Daoy (cell line): ENCODE measurements around the gene STX1B. TPM values are rescaled to one million over a fixed set of nuclear protein-coding genes. Genes with fewer than 3 reads are reported as not detected.
A peak's percentile ranks its signal among the peaks of the same experiment; 100 is the strongest.

Experiments used
- DNase-seq: peaks from one replicate; pipeline ENCODE4 v3.0.0-alpha.2; 2015; ENCODE audit warnings: low read depth
- total RNA-seq: library from RNA; depleted of rRNA; stranded (reverse); fragments of >200 nt; shearing (Covaris generic); gene quantifications from 2 replicates; pipeline ENCODE4 v1.2.3, GENCODE V29; 2014

The STX1B gene
- total RNA-seq, 1 experiment from 2014 or later, result under 0.01 TPM

DNA sequence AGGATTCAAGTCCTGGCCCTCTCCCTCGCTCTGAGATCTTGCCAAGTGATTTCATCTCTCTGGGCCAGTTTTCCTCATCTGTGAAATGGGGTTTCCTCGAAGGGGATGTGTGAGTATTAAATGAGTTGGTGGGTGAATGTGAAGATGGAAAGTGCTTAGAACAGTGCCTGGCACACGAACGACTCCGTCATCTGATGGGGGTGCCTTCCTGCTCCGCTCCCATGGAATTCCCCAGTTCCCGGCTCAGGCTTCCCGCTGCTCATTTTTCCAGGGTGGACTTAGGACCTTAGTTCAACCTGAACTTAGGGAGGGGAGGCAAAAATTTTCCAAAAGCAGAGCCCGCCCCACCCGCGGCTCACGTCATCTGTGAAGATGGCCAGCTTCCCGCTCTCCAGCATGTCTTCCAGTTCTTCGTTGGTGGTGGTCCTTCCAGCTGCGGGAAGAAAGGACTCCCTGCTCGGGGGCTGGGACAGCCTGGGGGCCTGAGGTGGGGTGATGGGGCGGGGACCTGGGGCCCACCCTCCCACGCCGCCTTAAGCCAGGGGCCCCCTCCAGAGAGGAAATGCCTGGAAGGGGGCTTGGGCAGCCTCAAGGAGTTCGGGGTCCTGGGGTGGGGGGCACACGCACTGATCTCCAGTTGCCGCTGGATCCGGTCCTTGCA lies 14.0 kb downstream of the STX1B start:
- DNase-seq, result no peak

DNA sequence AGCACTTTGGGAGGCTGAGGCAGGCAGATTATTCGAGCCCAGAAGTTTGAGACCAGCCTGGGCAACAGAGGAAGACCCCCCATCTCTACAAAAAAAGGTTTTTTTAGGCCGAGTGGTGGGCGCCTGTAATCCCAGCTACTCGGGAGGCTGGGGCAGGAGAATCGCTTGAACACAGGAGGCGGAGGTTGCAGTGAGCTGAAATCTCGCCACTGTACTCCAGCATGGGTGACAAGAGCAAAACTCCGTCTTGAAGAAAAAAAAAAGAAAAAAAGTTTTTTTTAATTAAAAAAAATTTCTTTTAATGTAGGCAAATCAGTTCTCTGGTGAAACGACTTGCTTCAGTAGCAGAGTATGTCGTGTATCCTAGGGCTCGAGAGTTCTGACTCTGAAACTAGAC lies 14.5 kb downstream of the STX1B start:
- DNase-seq, result no peak

- DNase-seq, result no peak
Measured at GRCh38 chr16:30992931-30993816, 17.3 kb downstream of the STX1B start.

GRCh38 chr16:30992276-30992780 lies 18.1 kb downstream of the STX1B start:
- DNase-seq, result no peak

DNA sequence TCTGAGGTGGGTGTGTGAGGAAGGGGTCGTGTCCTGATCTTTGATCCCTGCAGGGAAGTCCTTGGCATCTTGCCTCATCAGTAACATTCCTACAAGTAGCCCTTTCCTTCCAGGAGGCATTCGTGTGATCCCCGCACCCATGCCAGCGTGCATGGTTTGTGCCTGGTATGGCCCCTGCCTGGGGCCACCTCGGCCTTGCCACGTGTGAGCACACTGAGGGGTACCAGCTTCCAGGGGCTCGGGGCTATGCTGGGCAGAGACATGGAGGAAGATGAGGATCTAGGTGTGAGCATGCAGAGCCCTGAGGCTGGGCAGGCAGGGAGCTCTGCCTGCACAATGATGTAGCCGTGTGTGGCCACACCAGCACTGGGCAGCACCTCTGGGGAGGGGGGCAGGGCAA lies 19.4 kb downstream of the STX1B start:
- DNase-seq, result no peak

DNA sequence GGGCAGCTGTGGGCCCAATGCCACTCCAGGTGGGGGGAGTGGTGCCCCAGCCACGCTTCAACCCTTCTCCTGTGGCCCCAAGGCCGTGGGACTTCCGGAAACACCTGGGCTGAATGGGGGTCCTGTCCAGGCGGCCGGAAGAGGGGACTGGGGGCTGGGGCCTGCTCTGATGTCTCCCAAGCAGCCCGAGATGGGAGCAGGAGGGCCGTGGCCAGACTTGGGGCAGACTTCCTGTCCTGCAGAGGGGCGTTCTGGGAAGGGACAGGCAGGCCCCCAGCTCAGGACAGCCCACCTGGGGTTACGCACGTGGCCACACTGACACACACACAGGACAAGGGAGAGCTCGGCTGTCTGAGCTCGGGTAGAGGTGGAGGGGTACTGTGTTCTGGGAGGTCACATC lies 20.3 kb downstream of the STX1B start:
- DNase-seq, result no peak

DNA sequence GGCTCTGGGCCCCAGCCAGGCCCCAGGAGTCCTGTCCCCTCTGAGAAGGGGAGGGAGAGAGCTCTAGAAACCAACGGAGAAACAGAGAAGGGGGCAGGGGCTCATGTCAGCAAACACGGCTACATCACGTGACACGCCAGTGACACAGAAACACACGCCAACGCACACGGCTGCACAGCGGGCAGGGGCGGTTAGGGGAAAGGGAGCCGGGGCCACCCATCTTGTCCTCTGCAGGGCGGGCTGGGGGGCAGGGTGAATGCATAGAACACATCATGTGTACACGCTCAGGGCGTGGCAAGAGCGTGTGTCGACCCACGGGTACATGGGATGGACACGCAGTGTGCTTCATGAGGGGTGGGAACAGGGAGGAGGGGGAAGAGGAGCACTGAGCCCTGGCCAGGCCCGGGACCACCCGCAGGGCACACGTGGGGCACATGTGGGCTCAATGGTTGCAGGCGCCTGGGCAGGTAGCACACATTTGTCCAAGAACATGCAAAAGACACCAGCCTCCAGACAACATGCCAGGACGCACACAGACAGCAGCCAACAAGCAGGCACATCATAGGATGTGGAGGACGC lies 20.9 kb downstream of the STX1B start:
- no peak for DNase-seq

DNA sequence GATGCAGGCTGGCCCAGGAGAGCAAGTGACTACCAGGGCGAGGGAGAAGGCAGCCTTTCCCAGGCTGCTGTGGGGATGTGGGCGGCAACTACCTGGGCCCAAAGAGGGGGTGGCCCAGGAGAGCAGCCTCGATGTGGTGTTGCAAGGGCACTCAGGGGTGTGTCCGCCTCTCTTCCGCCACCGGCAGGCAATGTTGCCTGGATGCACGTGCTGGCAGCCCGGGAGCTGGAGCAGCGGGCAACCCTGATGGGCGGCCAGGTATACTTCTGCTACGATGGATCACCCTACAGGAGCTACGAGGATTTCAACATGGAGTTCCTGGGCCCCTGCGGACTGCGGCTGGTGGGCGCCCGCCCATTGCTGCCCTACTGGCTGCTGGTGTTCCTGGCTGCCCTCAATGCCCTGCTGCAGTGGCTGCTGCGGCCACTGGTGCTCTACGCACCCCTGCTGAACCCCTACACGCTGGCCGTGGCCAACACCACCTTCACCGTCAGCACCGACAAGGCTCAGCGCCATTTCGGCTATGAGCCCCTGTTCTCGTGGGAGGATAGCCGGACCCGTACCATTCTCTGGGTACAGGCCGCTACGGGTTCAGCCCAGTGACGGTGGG lies 22.8 kb downstream of the STX1B start:
- no peak for DNase-seq

GRCh38 chr16:30986129-30986991 lies 24.1 kb downstream of the STX1B start:
- DNase-seq, result no peak

DNA sequence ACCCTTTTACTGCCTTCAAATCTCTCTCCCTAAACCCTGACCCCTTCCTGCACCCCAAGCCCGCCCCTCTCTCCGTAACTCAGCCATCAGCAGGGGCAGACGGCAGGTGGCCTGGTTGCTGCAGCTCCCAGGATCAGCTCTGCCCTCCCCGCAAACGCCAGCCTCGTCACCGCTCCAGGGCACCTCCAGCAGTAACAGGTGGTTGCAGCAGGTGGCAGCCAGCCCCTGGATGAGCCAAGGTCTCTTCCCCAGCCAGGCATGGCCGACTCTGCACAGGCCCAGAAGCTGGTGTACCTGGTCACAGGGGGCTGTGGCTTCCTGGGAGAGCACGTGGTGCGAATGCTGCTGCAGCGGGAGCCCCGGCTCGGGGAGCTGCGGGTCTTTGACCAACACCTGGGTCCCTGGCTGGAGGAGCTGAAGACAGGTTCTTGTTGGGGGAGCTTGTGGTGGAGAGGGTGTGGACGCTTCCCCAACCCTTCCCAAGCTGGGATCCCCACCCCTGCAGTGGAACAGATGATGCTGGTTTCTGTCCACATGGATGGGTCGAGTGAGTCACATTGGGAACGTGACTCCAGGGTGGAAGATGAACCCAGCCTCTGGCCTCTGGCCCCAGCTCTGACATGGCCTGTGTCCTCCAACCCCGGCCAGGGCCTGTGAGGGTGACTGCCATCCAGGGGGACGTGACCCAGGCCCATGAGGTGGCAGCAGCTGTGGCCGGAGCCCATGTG lies 24.9 kb downstream of the STX1B start:
- DNase-seq, result peak; percentile 61

GRCh38 chr16:30984669-30985400 lies 25.6 kb downstream of the STX1B start, which contains the start of gene HSD3B7:
Gene HSD3B7, plus strand, starts transcription at chr16:30985207. Its CDS starts 452 bp downstream, at chr16:30985659.
- peak; percentile 76 for DNase-seq

DNA sequence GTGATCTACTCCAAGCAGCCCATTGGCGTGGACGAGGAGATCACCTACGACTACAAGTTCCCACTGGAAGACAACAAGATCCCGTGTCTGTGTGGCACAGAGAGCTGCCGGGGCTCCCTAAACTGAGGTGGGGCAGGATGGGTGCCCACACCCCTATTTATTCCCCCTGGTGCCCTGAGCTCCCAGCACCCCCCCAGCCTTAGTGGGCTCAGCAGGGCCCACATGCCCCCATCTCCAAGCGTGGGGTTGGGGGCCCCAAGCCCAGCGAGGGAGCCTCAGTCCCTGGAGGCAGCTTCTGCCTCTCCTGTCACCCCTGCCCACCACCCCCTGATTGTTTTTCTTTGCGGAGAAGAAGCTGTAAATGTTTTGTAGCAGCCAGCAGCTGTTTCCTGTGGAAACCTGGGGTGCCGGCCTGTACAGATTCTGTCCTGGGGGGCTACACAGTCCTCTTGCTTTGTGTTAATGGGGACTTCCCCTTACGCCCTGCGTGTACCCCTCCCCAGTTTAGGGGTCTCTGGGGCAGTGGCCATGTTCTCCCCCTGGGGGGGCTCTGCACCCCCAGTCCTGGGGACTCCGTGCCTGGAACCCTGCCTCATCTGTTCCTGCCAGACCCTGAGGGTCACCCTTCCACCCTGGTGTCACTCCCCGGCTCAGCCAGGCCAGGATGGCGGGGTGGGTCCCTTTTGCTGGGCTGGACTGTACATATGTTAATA lies 26.4 kb downstream of the STX1B start:
- no peak for DNase-seq

- no peak for DNase-seq
Measured at GRCh38 chr16:30983289-30983889, 27.0 kb downstream of the STX1B start.

- no peak for DNase-seq
Measured at GRCh38 chr16:30982548-30983288, 27.7 kb downstream of the STX1B start.

DNA sequence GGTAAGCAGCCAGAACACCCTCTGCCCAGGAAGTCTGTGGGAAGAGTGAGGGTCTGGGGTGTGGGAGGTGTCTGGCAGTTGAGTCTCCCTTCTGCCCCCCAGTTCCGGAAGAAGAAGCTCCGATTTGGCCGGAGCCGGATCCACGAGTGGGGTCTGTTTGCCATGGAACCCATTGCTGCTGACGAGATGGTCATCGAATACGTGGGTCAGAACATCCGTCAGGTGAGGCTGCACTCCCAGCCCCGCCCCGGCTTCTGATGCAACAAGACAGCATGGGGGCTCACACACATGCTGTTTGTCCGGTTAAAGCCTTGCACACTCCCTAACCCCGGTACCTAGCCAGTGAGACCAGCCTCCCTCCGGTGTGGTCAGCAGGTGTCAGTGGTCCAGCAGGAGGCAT lies 29.5 kb downstream of the STX1B start:
- no peak for DNase-seq

GRCh38 chr16:30980434-30980833 lies 30.0 kb downstream of the STX1B start:
- no peak for DNase-seq

DNA sequence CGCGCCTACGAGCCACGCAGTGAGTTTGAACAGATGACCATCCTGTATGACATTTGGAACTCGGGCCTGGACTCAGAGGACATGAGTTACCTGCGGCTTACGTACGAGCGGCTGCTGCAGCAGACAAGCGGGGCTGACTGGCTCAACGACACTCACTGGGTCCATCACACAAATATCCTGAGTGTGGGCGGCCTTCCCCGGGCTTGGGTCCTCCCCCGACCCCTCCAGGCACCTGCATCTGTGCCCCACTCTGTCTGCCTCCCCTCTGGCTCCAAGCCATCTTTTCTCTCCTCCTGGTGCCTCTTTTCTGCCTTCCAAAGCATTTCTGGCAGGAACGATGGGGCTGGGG lies 30.4 kb downstream of the STX1B start:
- no peak for DNase-seq
